T-helper 2 cell treated with Interferon-gamma antibody and Interleukin-4, amounts not matched to agents 5 μg/mL and 100 μg/mL, for 36 hours (primary cell): ENCODE results near the gene CCS.
"Not testable (repeated sequence)": the region's sequence is repeated elsewhere in the genome, so short reads cannot be mapped to it uniquely, and the experiment has no call there.

Experiments
- DNase-seq: peaks from one replicate; pipeline ENCODE4 v3.0.0; 2021; ENCODE audit warnings: low spot score
- H3K27ac Mint-ChIP-seq: one replicate; pipeline ENCODE4 v1.8.0; 2021; ENCODE audit warnings: mild to moderate bottlenecking, mixed read lengths
- H3K27me3 Mint-ChIP-seq: one replicate; pipeline ENCODE4 v1.8.0; 2021; ENCODE audit warnings: low read depth, mixed read lengths
- H3K36me3 Mint-ChIP-seq: one replicate; pipeline ENCODE4 v1.8.0; 2021; ENCODE audit warnings: low read depth, mixed read lengths
- H3K4me1 Mint-ChIP-seq: one replicate; pipeline ENCODE4 v1.8.0; 2021; ENCODE audit warnings: low read depth, mixed read lengths
- H3K4me3 Mint-ChIP-seq: one replicate; pipeline ENCODE4 v1.8.0; 2022; ENCODE audit warnings: mild to moderate bottlenecking, moderate library complexity, mixed read lengths
- H3K9me3 Mint-ChIP-seq: one replicate; pipeline ENCODE4 v1.8.0; 2021; ENCODE audit warnings: mixed read lengths

Gene CCS

DNA sequence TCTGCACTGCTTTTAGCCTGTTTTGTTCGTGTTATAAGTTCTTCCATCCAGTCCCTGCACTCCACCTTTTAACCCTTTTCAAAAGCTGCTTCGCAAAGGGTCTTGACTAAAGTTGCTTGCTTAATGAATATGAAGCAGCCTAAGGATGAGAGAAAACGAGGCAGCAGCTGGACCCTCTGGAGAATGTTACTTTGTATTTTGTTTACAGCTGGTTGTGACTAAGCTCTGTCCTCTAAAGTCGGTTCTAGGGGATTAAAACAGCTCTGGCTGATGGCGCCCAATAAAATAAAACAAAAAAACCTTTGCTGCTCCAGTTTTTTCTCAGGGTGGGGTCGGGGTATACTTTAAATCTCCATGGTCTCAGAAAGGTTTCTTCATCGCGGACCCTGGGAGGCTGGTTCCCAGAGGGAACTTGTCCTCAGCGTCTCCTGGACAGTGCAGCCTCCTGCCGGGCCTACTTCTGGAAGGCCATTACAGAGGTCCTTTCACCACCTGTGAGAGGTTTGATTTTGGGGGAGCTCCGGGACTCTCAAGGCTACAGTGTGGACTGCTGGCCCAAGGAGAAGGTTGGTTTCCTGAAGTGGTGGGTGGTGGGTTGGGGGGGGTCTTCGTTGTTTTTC, 44.7 kb downstream of the CCS start:
- peaks cover 62% of the 10 kb centered on the region for H3K36me3 Mint-ChIP-seq
- H3K27me3 Mint-ChIP-seq, result no peaks in the 10 kb centered on the region
- peak overlapping the region; percentile 94 for H3K4me3 Mint-ChIP-seq
- no peaks in the 10 kb centered on the region for H3K9me3 Mint-ChIP-seq
- H3K27ac Mint-ChIP-seq, result peak overlapping the region; percentile 94
- H3K4me1 Mint-ChIP-seq, result peaks cover 46% of the 10 kb centered on the region
- no peak for DNase-seq

- no peaks in the 10 kb centered on the region for H3K27me3 Mint-ChIP-seq
- peak within 1 kb of the TSS; percentile 94 for H3K27ac Mint-ChIP-seq
Observed at GRCh38 chr11:66638177-66639065, 45.4 kb downstream of the CCS start, which contains the start of gene RBM4. Gene RBM4, plus strand, starts transcription at chr11:66638703. Its CDS starts 1,009 bp downstream, at chr11:66639712.

DNA sequence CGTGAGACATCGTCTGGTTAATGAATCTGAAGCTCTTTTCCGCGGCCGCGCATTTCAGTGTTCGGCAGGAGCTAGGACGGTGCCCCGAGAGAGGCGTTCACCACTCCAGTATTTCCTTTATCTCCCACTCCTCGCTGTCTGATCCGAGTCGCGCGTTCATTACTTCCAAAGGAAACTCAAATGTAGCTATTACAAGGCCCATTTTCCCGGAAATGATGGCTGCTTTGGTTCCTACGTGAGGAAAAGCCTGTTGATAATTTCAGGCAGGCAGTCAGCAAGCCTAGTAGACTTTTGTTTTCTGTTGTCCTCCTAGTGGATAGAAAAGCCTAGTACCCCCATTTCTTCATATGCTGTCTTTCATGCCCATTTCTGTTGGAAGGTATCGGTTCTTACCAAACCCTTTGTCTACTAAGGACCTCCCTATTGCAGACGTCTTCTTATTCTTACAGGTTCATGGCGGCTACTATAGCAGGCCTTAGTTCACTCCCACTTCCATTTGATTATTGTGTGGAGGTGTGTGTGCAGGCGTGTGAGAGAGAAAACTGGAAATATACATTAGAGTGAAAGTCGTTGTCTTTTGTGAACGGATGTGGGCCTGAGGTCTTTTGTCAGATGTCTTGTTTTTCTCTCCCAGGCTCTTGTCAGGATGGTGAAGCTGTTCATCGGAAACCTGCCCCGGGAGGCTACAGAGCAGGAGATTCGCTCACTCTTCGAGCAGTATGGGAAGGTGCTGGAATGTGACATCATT, 46.3 kb downstream of the CCS start:
- peaks cover 71% of the 10 kb centered on the region for H3K36me3 Mint-ChIP-seq
- H3K9me3 Mint-ChIP-seq, result no peaks in the 10 kb centered on the region
- peak; percentile 20 for DNase-seq
- H3K27me3 Mint-ChIP-seq, result no peaks in the 10 kb centered on the region
- H3K27ac Mint-ChIP-seq, result peak overlapping the region; percentile 94
- peak overlapping the region; percentile 94 for H3K4me3 Mint-ChIP-seq
- H3K4me1 Mint-ChIP-seq, result peaks cover 58% of the 10 kb centered on the region

More at GRCh38 chr11:66638177-66639065, 45.4 kb downstream of the CCS start, which contains the start of gene RBM4:
- peaks cover 67% of the 10 kb centered on the region for H3K36me3 Mint-ChIP-seq
- H3K9me3 Mint-ChIP-seq, result no peaks in the 10 kb centered on the region
- H3K4me3 Mint-ChIP-seq, result peak within 1 kb of the TSS; percentile 94
- peak; percentile 97 for DNase-seq
- H3K4me1 Mint-ChIP-seq, result peaks cover 54% of the 10 kb centered on the region

DNA sequence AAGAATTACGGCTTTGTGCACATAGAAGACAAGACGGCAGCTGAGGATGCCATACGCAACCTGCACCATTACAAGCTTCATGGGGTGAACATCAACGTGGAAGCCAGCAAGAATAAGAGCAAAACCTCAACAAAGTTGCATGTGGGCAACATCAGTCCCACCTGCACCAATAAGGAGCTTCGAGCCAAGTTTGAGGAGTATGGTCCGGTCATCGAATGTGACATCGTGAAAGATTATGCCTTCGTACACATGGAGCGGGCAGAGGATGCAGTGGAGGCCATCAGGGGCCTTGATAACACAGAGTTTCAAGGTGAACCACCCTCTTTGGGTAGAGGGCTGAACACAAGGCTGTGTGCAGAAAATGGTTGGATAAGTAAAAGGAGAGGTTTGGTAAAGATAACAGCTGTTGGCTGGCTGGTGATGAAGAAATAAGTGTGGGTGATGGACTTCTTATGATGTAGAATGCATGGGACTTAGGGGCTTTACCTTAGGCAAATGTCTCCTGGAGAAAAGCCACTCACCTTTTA, 46.9 kb downstream of the CCS start:
- H3K4me3 Mint-ChIP-seq, result peak overlapping the region; percentile 94
- peaks cover 72% of the 10 kb centered on the region for H3K36me3 Mint-ChIP-seq
- not testable (repeated sequence) for H3K9me3 Mint-ChIP-seq, H3K27me3 Mint-ChIP-seq, DNase-seq
- H3K4me1 Mint-ChIP-seq, result peaks cover 60% of the 10 kb centered on the region
- H3K27ac Mint-ChIP-seq, result peak overlapping the region; percentile 94

DNA sequence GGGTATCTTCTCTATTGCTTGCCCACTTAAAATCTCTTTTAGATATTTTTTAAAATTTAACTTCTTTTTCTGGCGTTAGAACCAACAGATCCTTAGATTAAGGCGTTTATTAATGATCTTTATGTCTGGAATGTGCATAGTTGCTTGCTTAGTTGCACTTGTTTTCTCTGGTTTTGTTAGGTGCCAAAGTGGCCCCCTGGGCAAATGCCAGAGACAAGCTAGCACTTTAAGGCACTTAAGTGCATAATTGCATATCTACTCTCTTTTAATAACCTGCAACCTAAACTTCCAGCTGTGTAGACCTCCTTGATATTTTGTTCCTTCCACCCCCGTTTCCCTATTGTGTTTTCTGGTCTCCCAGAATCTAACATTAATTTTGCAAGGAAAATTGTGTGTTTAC, 48.8 kb downstream of the CCS start:
- H3K9me3 Mint-ChIP-seq, result no peaks in the 10 kb centered on the region
- H3K4me3 Mint-ChIP-seq, result peak overlapping the region; percentile 60
- H3K36me3 Mint-ChIP-seq, result peaks cover 85% of the 10 kb centered on the region
- no peaks in the 10 kb centered on the region for H3K27me3 Mint-ChIP-seq
- peaks cover 73% of the 10 kb centered on the region for H3K4me1 Mint-ChIP-seq
- no peak overlapping the region for H3K27ac Mint-ChIP-seq
- DNase-seq, result no peak

- Mint-ChIP-seq H3K27ac (no peak overlapping the region), H3K4me1 (peaks cover 70% of the 10 kb centered on the region), H3K27me3 (no peaks in the 10 kb centered on the region), H3K36me3 (peaks cover 86% of the 10 kb centered on the region), H3K9me3 (no peaks in the 10 kb centered on the region), H3K4me3 (no peak overlapping the region)
- no peak for DNase-seq
Observed at GRCh38 chr11:66643745-66644437, 50.9 kb downstream of the CCS start.

- Mint-ChIP-seq H3K36me3 (peaks cover 75% of the 10 kb centered on the region), H3K27me3 (no peaks in the 10 kb centered on the region), H3K27ac (no peak overlapping the region), H3K4me3 (no peak overlapping the region), H3K9me3 (no peaks in the 10 kb centered on the region), H3K4me1 (peaks cover 48% of the 10 kb centered on the region)
- no peak for DNase-seq
Observed at GRCh38 chr11:66646828-66647227, 53.8 kb downstream of the CCS start.

- Mint-ChIP-seq H3K4me1 (peaks cover 23% of the 10 kb centered on the region), H3K4me3 (no peak overlapping the region), H3K36me3 (peaks cover 59% of the 10 kb centered on the region), H3K27me3 (no peaks in the 10 kb centered on the region), H3K27ac (no peak overlapping the region), H3K9me3 (no peaks in the 10 kb centered on the region)
- no peak for DNase-seq
Observed at GRCh38 chr11:66649903-66650302, 56.9 kb downstream of the CCS start.

GRCh38 chr11:66651016-66651415, 58.0 kb downstream of the CCS start:
- no peak for DNase-seq
- Mint-ChIP-seq H3K4me3 (no peak overlapping the region), H3K9me3 (no peaks in the 10 kb centered on the region), H3K27ac (no peak overlapping the region), H3K4me1 (peaks cover 14% of the 10 kb centered on the region), H3K27me3 (no peaks in the 10 kb centered on the region), H3K36me3 (peaks cover 51% of the 10 kb centered on the region)

DNA sequence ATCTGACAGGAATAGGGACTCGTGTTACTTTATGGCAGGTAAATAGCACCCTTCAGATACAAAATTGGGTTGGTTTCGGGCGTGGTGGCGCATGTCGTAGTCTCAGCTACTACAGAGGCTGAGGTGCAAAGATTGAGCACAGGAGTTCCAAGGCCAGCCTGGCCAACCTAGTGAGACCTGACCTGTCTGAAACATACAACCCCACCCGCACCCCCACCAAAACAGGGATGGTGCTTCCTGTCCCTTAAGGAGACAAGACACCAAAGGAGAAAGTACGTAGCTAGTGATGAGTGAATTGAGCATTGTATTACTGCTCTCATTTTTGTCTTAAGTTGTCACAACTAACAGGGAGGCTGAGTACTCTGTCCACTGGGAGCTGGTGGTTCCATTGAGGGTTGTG, 59.7 kb downstream of the CCS start:
- no peak for DNase-seq
- Mint-ChIP-seq H3K27ac (no peak overlapping the region), H3K4me1 (no peaks in the 10 kb centered on the region), H3K9me3 (no peaks in the 10 kb centered on the region), H3K36me3 (peaks cover 37% of the 10 kb centered on the region), H3K27me3 (no peaks in the 10 kb centered on the region), H3K4me3 (no peak overlapping the region)

GRCh38 chr11:66653123-66653522, 60.1 kb downstream of the CCS start:
- Mint-ChIP-seq H3K27ac (no peak overlapping the region), H3K9me3 (no peaks in the 10 kb centered on the region), H3K36me3 (peaks cover 37% of the 10 kb centered on the region), H3K27me3 (no peaks in the 10 kb centered on the region), H3K4me3 (no peak overlapping the region), H3K4me1 (no peaks in the 10 kb centered on the region)
- no peak for DNase-seq
